AG04450 (cell line): ENCODE measurements around the gene SCP2D1. TPM values are rescaled to one million over a fixed set of nuclear protein-coding genes. Genes with fewer than 3 reads are reported as not detected.

Experiments used
- CTCF ChIA-PET: fragments of 300-600, 350-600 bp; formaldehyde crosslinking; extraction: SDS; loops from one replicate; lab custom pipeline; 2022; ENCODE audit warnings: antibody characterized with exemption, inconsistent platforms; lab: Charles Lee
- POLR2A ChIA-PET: fragments of 350-600 bp; formaldehyde crosslinking; extraction: SDS; loops from one replicate; lab custom pipeline; 2021; ENCODE audit warnings: antibody characterized with exemption, inconsistent platforms; lab: Yijun Ruan, JAX
- DNase-seq: peaks from one replicate; pipeline ENCODE4 v3.0.0-alpha.2; 2011; ENCODE audit warnings: low read depth, low spot score
- H3K27ac ChIP-seq: one replicate; pipeline ENCODE4 v1.5.1; 2012; ENCODE audit warnings: low read depth, low read length, control low read depth
- H3K27me3 ChIP-seq: one replicate; pipeline ENCODE4 v1.6.0; 2012; ENCODE audit warnings: low read length; ENCODE audit not compliant: control insufficient read depth, insufficient read depth
- H3K4me3 ChIP-seq: 2 replicates; pipeline ENCODE4 v1.5.1; 2011; ENCODE audit warnings: mild to moderate bottlenecking, low read depth, low read length, control low read depth
- H3K9me3 ChIP-seq: 2 replicates; pipeline ENCODE4 v1.5.1; 2012; ENCODE audit warnings: low read length; ENCODE audit not compliant: control insufficient read depth, insufficient read depth
- CTCF ChIP-seq: IDR thresholded peaks from 2 replicates; pipeline ENCODE4 v1.5.1; 2011; ENCODE audit warnings: low read depth, low read length, control low read depth, inconsistent platforms
- polyA plus RNA-seq: library from polyadenylated mRNA; depleted of rRNA; stranded (reverse); fragments of >200 nt; gene quantifications from 2 replicates; pipeline ENCODE4 v1.2.3, GENCODE V29; 2011

The SCP2D1 gene
- polyA plus RNA-seq, 1 experiment: not detected

- Histone ChIP-seq H3K27me3 (no peaks in the 10 kb centered on the region), H3K9me3 (no peaks in the 10 kb centered on the region), H3K4me3 (no peak overlapping the region), H3K27ac (no peak overlapping the region)
- ChIA-PET POLR2A (no interaction called here), CTCF (no interaction called here)
- DNase-seq: no peak
- no peak for TF ChIP-seq CTCF
These were observed 17.2 kb upstream of the SCP2D1 start for GRCh38 chr20:18796282-18796833.

- TF ChIP-seq CTCF: no peak
- H3K9me3 ChIP-seq: no peaks in the 10 kb centered on the region
- no peaks in the 10 kb centered on the region for H3K27me3 ChIP-seq
- H3K27ac ChIP-seq: no peak overlapping the region
- ChIA-PET POLR2A (no interaction called here), CTCF (interaction anchor here (0.9 kb wide), 1 partner anchor 169 kb away, joined by 4 read pairs; no protein-coding TSS in a partner anchor)
- no peak overlapping the region for H3K4me3 ChIP-seq
- no peak for DNase-seq
These were observed 12.1 kb upstream of the SCP2D1 start for GRCh38 chr20:18801516-18801915.

GRCh38 chr20:18802012-18802634, 11.5 kb upstream of the SCP2D1 start:
- POLR2A ChIA-PET: no interaction called here
- Histone ChIP-seq H3K4me3 (no peak overlapping the region), H3K27ac (no peak overlapping the region), H3K27me3 (no peaks in the 10 kb centered on the region), H3K9me3 (no peaks in the 10 kb centered on the region)
- CTCF ChIA-PET: interaction anchor here (0.9 kb wide), 1 partner anchor 170 kb away, joined by 4 read pairs; no protein-coding TSS in a partner anchor
- no peak for TF ChIP-seq CTCF
- no peak for DNase-seq

GRCh38 chr20:18805881-18806280, 7.7 kb upstream of the SCP2D1 start:
- DNase-seq: no peak
- TF ChIP-seq CTCF: no peak

GRCh38 chr20:18808712-18809111, 4.9 kb upstream of the SCP2D1 start:
- Histone ChIP-seq H3K9me3 (no peaks in the 10 kb centered on the region), H3K27me3 (no peaks in the 10 kb centered on the region), H3K27ac (no peak overlapping the region), H3K4me3 (no peak overlapping the region)
- ChIA-PET CTCF (no interaction called here), POLR2A (no interaction called here)
- TF ChIP-seq CTCF: no peak
- DNase-seq: no peak

More at GRCh38 chr20:18805881-18806280, 7.7 kb upstream of the SCP2D1 start:
- no peaks in the 10 kb centered on the region for H3K9me3 ChIP-seq
- ChIA-PET CTCF (no interaction called here), POLR2A (no interaction called here)
- no peak overlapping the region for H3K27ac ChIP-seq
- no peaks in the 10 kb centered on the region for H3K27me3 ChIP-seq
- no peak overlapping the region for H3K4me3 ChIP-seq
